SJSA1 (cell line): ENCODE data around the gene CDK14. TPM values are rescaled to one million over a fixed set of nuclear protein-coding genes. Genes with fewer than 3 reads are reported as not detected.
"Not testable (repeated sequence)": the region's sequence is repeated elsewhere in the genome, so short reads cannot be mapped to it uniquely, and the experiment has no call there.

ENCODE experiments used
- DNase-seq, 2 experiments: peaks; one replicate each; pipeline ENCODE4 v3.0.0-alpha.2; 2015 to 2020; ENCODE audit warnings: low spot score in 2 of 2, low read depth in 1 of 2
- H3K27ac ChIP-seq: fragments of 250-450 bp; sonication (Bioruptor Pico); 2 replicates; pipeline ENCODE4 v1.5.1; 2020; ENCODE audit warnings: mild to moderate bottlenecking, moderate library complexity
- H3K27me3 ChIP-seq: fragments of 250-450 bp; sonication (Bioruptor Pico); replicated peaks from 2 replicates; pipeline ENCODE4 v1.5.1; 2020; ENCODE audit warnings: mild to moderate bottlenecking, moderate library complexity
- H3K36me3 ChIP-seq: fragments of 250-450 bp; sonication (Bioruptor Pico); 2 replicates; pipeline ENCODE4 v1.5.1; 2020; ENCODE audit warnings: mild to moderate bottlenecking
- H3K4me1 ChIP-seq: fragments of 250-450 bp; sonication (Bioruptor Pico); replicated peaks from 2 replicates; pipeline ENCODE4 v1.6.1; 2021; ENCODE audit warnings: mild to moderate bottlenecking
- H3K4me3 ChIP-seq: fragments of 250-450 bp; sonication (Bioruptor Pico); 2 replicates; pipeline ENCODE4 v1.5.1; 2020; ENCODE audit warnings: mild to moderate bottlenecking
- H3K9me3 ChIP-seq: fragments of 250-450 bp; sonication (Bioruptor Pico); replicated peaks from 2 replicates; pipeline ENCODE4 v1.5.1; 2020; ENCODE audit warnings: mild to moderate bottlenecking
- total RNA-seq: library from RNA; depleted of rRNA; stranded (reverse); fragments of >200 nt; shearing (Covaris generic); gene quantifications from 2 replicates; pipeline ENCODE4 v1.2.3, GENCODE V29; 2014

The CDK14 gene
- total RNA-seq, 1 experiment from 2014 or later, result 20.8 TPM

- H3K27ac ChIP-seq, result no peak overlapping the region
- no peaks in the 10 kb centered on the region; the same call in 1 of the 2 replicates for H3K9me3 ChIP-seq
- H3K4me3 ChIP-seq, result no peak overlapping the region
- no peak for DNase-seq
- H3K4me1 ChIP-seq, result peaks cover 13% of the 10 kb centered on the region
- H3K27me3 ChIP-seq, result no peaks in the 10 kb centered on the region
- H3K36me3 ChIP-seq, result no peaks in the 10 kb centered on the region
Measured at GRCh38 chr7:90728568-90728967, 132.4 kb downstream of the CDK14 start.

- H3K27ac ChIP-seq, result not testable (repeated sequence)
Measured at GRCh38 chr7:90735611-90736280, 139.6 kb downstream of the CDK14 start.

GRCh38 chr7:90736316-90736715 lies 140.2 kb downstream of the CDK14 start:
- no peak for DNase-seq
- Histone ChIP-seq H3K27me3 (no peaks in the 10 kb centered on the region), H3K4me3 (no peak overlapping the region), H3K9me3 (no peaks in the 10 kb centered on the region; the same call in 1 of the 2 replicates), H3K27ac (no peak overlapping the region), H3K36me3 (0 out of 2 replicates have a peak, but pooled peaks cover 7% of the 10 kb centered on the region), H3K4me1 (no peaks in the 10 kb centered on the region)

More at GRCh38 chr7:90735611-90736280, 139.6 kb downstream of the CDK14 start:
- H3K4me1 ChIP-seq, H3K4me3 ChIP-seq, H3K9me3 ChIP-seq, H3K27me3 ChIP-seq, DNase-seq, H3K36me3 ChIP-seq: not testable (repeated sequence)

GRCh38 chr7:90736968-90737939 lies 141.1 kb downstream of the CDK14 start:
- no peaks in the 10 kb centered on the region; the same call in 1 of the 2 replicates for H3K9me3 ChIP-seq
- H3K36me3 ChIP-seq, result 0 out of 2 replicates have a peak, but pooled peaks cover 7% of the 10 kb centered on the region
- DNase-seq, result no peak
- H3K27ac ChIP-seq, result no peak overlapping the region
- H3K4me1 ChIP-seq, result no peaks in the 10 kb centered on the region
- no peaks in the 10 kb centered on the region for H3K27me3 ChIP-seq
- no peak overlapping the region for H3K4me3 ChIP-seq

- no peak for DNase-seq
- H3K27me3 ChIP-seq, result no peaks in the 10 kb centered on the region
- no peak overlapping the region for H3K4me3 ChIP-seq
Measured at GRCh38 chr7:90738249-90738648, 142.1 kb downstream of the CDK14 start.

GRCh38 chr7:90739716-90740115 lies 143.6 kb downstream of the CDK14 start:
- H3K27ac ChIP-seq, result no peak overlapping the region
- H3K36me3 ChIP-seq, result 0 out of 2 replicates have a peak, but pooled peaks cover 7% of the 10 kb centered on the region
- H3K4me3 ChIP-seq, result no peak overlapping the region
- H3K4me1 ChIP-seq, result no peaks in the 10 kb centered on the region
- H3K9me3 ChIP-seq, result no peaks in the 10 kb centered on the region
- no peaks in the 10 kb centered on the region for H3K27me3 ChIP-seq
- DNase-seq, result no peak

More at GRCh38 chr7:90738249-90738648, 142.1 kb downstream of the CDK14 start:
- Histone ChIP-seq H3K27ac (no peak overlapping the region), H3K36me3 (0 out of 2 replicates have a peak, but pooled peaks cover 7% of the 10 kb centered on the region), H3K4me1 (no peaks in the 10 kb centered on the region), H3K9me3 (no peaks in the 10 kb centered on the region; the same call in 1 of the 2 replicates)

GRCh38 chr7:90740386-90740785 lies 144.3 kb downstream of the CDK14 start:
- 0 out of 2 replicates have a peak, but pooled peaks cover under 1% of the 10 kb centered on the region for H3K36me3 ChIP-seq
- no peaks in the 10 kb centered on the region for H3K4me1 ChIP-seq
- no peak overlapping the region for H3K27ac ChIP-seq
- no peak for DNase-seq
- H3K4me3 ChIP-seq, result no peak overlapping the region
- H3K9me3 ChIP-seq, result no peaks in the 10 kb centered on the region
- H3K27me3 ChIP-seq, result no peaks in the 10 kb centered on the region

GRCh38 chr7:90743626-90744025 lies 147.5 kb downstream of the CDK14 start:
- no peaks in the 10 kb centered on the region for H3K27me3 ChIP-seq
- no peak overlapping the region for H3K27ac ChIP-seq
- no peaks in the 10 kb centered on the region for H3K36me3 ChIP-seq
- DNase-seq, result no peak
- no peak overlapping the region for H3K4me3 ChIP-seq
- H3K9me3 ChIP-seq, result no peaks in the 10 kb centered on the region
- no peaks in the 10 kb centered on the region for H3K4me1 ChIP-seq

GRCh38 chr7:90747516-90747915 lies 151.4 kb downstream of the CDK14 start:
- Histone ChIP-seq H3K36me3 (no peaks in the 10 kb centered on the region; the same call in 1 of the 2 replicates), H3K27ac (no peak overlapping the region), H3K9me3 (no peaks in the 10 kb centered on the region), H3K4me3 (no peak overlapping the region), H3K27me3 (no peaks in the 10 kb centered on the region), H3K4me1 (no peaks in the 10 kb centered on the region)
- DNase-seq, result no peak

- Histone ChIP-seq H3K4me3 (no peak overlapping the region), H3K27ac (no peak overlapping the region), H3K36me3 (peaks cover 3% of the 10 kb centered on the region; the same call in 1 of the 2 replicates), H3K4me1 (no peaks in the 10 kb centered on the region), H3K27me3 (no peaks in the 10 kb centered on the region), H3K9me3 (no peaks in the 10 kb centered on the region)
- no peak for DNase-seq
Measured at GRCh38 chr7:90749262-90749661, 153.1 kb downstream of the CDK14 start.

- H3K4me1 ChIP-seq, result no peaks in the 10 kb centered on the region
- H3K36me3 ChIP-seq, result peaks cover 3% of the 10 kb centered on the region; the same call in 1 of the 2 replicates
- H3K9me3 ChIP-seq, result no peaks in the 10 kb centered on the region
- no peak for DNase-seq
- no peaks in the 10 kb centered on the region for H3K27me3 ChIP-seq
- H3K27ac ChIP-seq, result no peak overlapping the region
- no peak overlapping the region for H3K4me3 ChIP-seq
Measured at GRCh38 chr7:90749774-90750173, 153.7 kb downstream of the CDK14 start.

- Histone ChIP-seq H3K27ac (no peak overlapping the region), H3K36me3 (peaks cover 3% of the 10 kb centered on the region), H3K4me3 (no peak overlapping the region), H3K27me3 (no peaks in the 10 kb centered on the region), H3K9me3 (no peaks in the 10 kb centered on the region), H3K4me1 (no peaks in the 10 kb centered on the region)
- no peak for DNase-seq
Measured at GRCh38 chr7:90751595-90751994, 155.5 kb downstream of the CDK14 start.

GRCh38 chr7:90752051-90752450 lies 155.9 kb downstream of the CDK14 start:
- peaks cover 3% of the 10 kb centered on the region for H3K36me3 ChIP-seq
- H3K27ac ChIP-seq, result no peak overlapping the region
- H3K9me3 ChIP-seq, result no peaks in the 10 kb centered on the region
- no peaks in the 10 kb centered on the region for H3K27me3 ChIP-seq
- no peak overlapping the region for H3K4me3 ChIP-seq
- DNase-seq, result no peak
- H3K4me1 ChIP-seq, result no peaks in the 10 kb centered on the region

- no peak for DNase-seq
- Histone ChIP-seq H3K4me3 (no peak overlapping the region), H3K36me3 (peaks cover 3% of the 10 kb centered on the region), H3K4me1 (no peaks in the 10 kb centered on the region), H3K27ac (no peak overlapping the region), H3K27me3 (no peaks in the 10 kb centered on the region), H3K9me3 (no peaks in the 10 kb centered on the region)
Measured at GRCh38 chr7:90755041-90755440, 158.9 kb downstream of the CDK14 start.
